H1 (cell line): ENCODE measurements around the gene SEMA3F. TPM values are rescaled to one million over a fixed set of nuclear protein-coding genes. Genes with fewer than 3 reads are reported as not detected.
A peak's percentile ranks its signal among the peaks of the same experiment; 100 is the strongest.

Experiments used
- CTCF ChIA-PET: fragments of 300-600 bp; sonication (Branson Sonifier 250); formaldehyde crosslinking; loops from one replicate; lab custom pipeline; 2021; ENCODE audit not compliant: partially characterized antibody; lab: Charles Lee
- POLR2A ChIA-PET: fragments of 300-600 bp; sonication (Branson Sonifier 250); formaldehyde crosslinking; loops from one replicate; lab custom pipeline; 2021; ENCODE audit warnings: inconsistent platforms; ENCODE audit not compliant: partially characterized antibody; lab: Charles Lee
- DNase-seq, 2 experiments: peaks; one replicate each; pipeline versions ENCODE4 v3.0.0 to v3.0.0-alpha.2; 2010 to 2022; ENCODE audit warnings: low spot score in 2 of 2, low read depth in 1 of 2, mixed read lengths in 1 of 2
- FAIRE-seq: peaks from 2 replicates; lab custom pipeline; 2011; peaks lifted over from hg19 to GRCh38; lab: Jason Lieb, UNC
- H2AFZ ChIP-seq: 2 replicates; pipeline ENCODE4 v1.8.1; 2012; ENCODE audit warnings: low read length, inconsistent platforms
- H2AK5ac ChIP-seq: 2 replicates; pipeline ENCODE4 v1.6.1; 2013; ENCODE audit warnings: low read depth, low read length
- H2BK120ac ChIP-seq: replicated peaks from 2 replicates; pipeline ENCODE3; 2013; ENCODE audit warnings: low read depth, low read length, inconsistent platforms
- H2BK12ac ChIP-seq: 2 replicates; pipeline ENCODE4 v1.6.1; 2013; ENCODE audit warnings: low read depth, low read length
- H2BK15ac ChIP-seq: 2 replicates; pipeline ENCODE4 v1.6.1; 2013; ENCODE audit warnings: low read length
- H2BK20ac ChIP-seq: 2 replicates; pipeline ENCODE4 v1.6.1; 2013; ENCODE audit warnings: low read length
- H2BK5ac ChIP-seq: 2 replicates; pipeline ENCODE4 v1.6.1; 2013; ENCODE audit warnings: low read depth, low read length
- H3K14ac ChIP-seq: 2 replicates; pipeline ENCODE4 v1.6.1; 2013; ENCODE audit warnings: inconsistent platforms; ENCODE audit not compliant: insufficient read length
- H3K18ac ChIP-seq: 2 replicates; pipeline ENCODE4 v1.6.1; 2013; ENCODE audit warnings: low read length; ENCODE audit errors: extremely low read depth
- H3K23ac ChIP-seq: 2 replicates; pipeline ENCODE4 v1.6.1; 2013; ENCODE audit warnings: inconsistent platforms; ENCODE audit not compliant: insufficient read length
- H3K23me2 ChIP-seq: 2 replicates; pipeline ENCODE4 v1.6.1; 2013; ENCODE audit warnings: low read depth, low read length
- H3K27ac ChIP-seq: 2 replicates; pipeline ENCODE4 v1.6.1; 2011; ENCODE audit warnings: low read depth, low read length, inconsistent platforms
- H3K27me3 ChIP-seq, 4 experiments: replicated peaks in 1 of 4; 1 replicate in 1 of 4; 2 replicates in 3 of 4; pipeline versions ENCODE4 v1.6.1 to v1.8.1; 2011 to 2013; ENCODE audit warnings: low read length in 3 of 4, mild to moderate bottlenecking in 3 of 4, inconsistent platforms in 2 of 4, mixed read lengths in 2 of 4, moderate library complexity in 1 of 4; ENCODE audit not compliant: control insufficient read depth in 3 of 4, insufficient read depth in 3 of 4; ENCODE audit errors: extremely low read depth in 1 of 4
- H3K36me3 ChIP-seq, 4 experiments: 2 replicates each; pipeline versions ENCODE4 v1.6.1 to v1.8.1; 2011 to 2013; ENCODE audit warnings: mild to moderate bottlenecking in 4 of 4, low read length in 3 of 4, moderate library complexity in 2 of 4, control low read depth in 1 of 4, inconsistent platforms in 1 of 4; ENCODE audit not compliant: insufficient read depth in 4 of 4, control insufficient read depth in 2 of 4
- H3K4ac ChIP-seq: replicated peaks from 2 replicates; pipeline ENCODE3; 2013; ENCODE audit warnings: low read length, low read depth, mixed read lengths, inconsistent platforms; ENCODE audit not compliant: insufficient read length
- H3K4me1 ChIP-seq, 4 experiments: replicated peaks in 1 of 4; 1 replicate in 1 of 4; 2 replicates in 3 of 4; pipeline versions ENCODE4 v1.6.1 to v1.8.1; 2011 to 2013; ENCODE audit warnings: low read length in 3 of 4, inconsistent platforms in 2 of 4, mixed read lengths in 1 of 4; ENCODE audit not compliant: insufficient read depth in 4 of 4, control insufficient read depth in 3 of 4
- H3K4me2 ChIP-seq, 2 experiments: 2 replicates each; pipeline versions ENCODE4 v1.6.1 to v1.8.1; 2011 to 2013; ENCODE audit warnings: low read depth in 2 of 2, low read length in 2 of 2, control low read depth in 1 of 2, inconsistent platforms in 1 of 2, mild to moderate bottlenecking in 1 of 2; ENCODE audit not compliant: insufficient read depth in 1 of 2
- H3K4me3 ChIP-seq, 4 experiments: fragments of 200-600, 300-600 bp in 1 of 4; sonication (generic), shearing (Covaris generic), sonication (Bioruptor Twin) in 1 of 4; 2 replicates each; pipeline versions ENCODE4 v1.5.1 to v1.8.1; 2011 to 2016; ENCODE audit warnings: low read length in 4 of 4, low read depth in 3 of 4, control low read depth in 2 of 4, inconsistent platforms in 2 of 4, mild to moderate bottlenecking in 2 of 4, mixed read lengths in 1 of 4, moderate library complexity in 1 of 4; ENCODE audit not compliant: insufficient read depth in 2 of 4; ENCODE audit errors: extremely low read depth in 1 of 4
- H3K56ac ChIP-seq: replicated peaks from 2 replicates; pipeline ENCODE3; 2013; ENCODE audit warnings: low read depth, mild to moderate bottlenecking, mixed read lengths, low read length, inconsistent platforms; ENCODE audit not compliant: insufficient read length
- H3K79me1 ChIP-seq: 2 replicates; pipeline ENCODE4 v1.6.1; 2013; ENCODE audit warnings: low read depth, low read length, control low read depth
- H3K79me2 ChIP-seq, 2 experiments: 2 replicates each; pipeline versions ENCODE4 v1.6.1 to v1.8.1; 2012 to 2013; ENCODE audit warnings: low read length in 2 of 2, mild to moderate bottlenecking in 2 of 2, inconsistent platforms in 1 of 2; ENCODE audit not compliant: insufficient read depth in 2 of 2, control insufficient read depth in 1 of 2
- H3K9ac ChIP-seq, 4 experiments: replicated peaks in 1 of 4; 1 replicate in 1 of 4; 2 replicates in 3 of 4; pipeline versions ENCODE4 v1.6.1 to v1.8.1; 2011 to 2013; ENCODE audit warnings: low read depth in 3 of 4, low read length in 3 of 4, control low read depth in 2 of 4, mild to moderate bottlenecking in 2 of 4, moderate library complexity in 2 of 4, inconsistent platforms in 1 of 4; ENCODE audit errors: extremely low read depth in 1 of 4
- H3K9me3 ChIP-seq, 2 experiments: 2 replicates each; pipeline versions ENCODE4 v1.6.1 to v1.8.1; 2012 to 2013; ENCODE audit warnings: mild to moderate bottlenecking in 2 of 2, moderate library complexity in 2 of 2, control low read depth in 1 of 2, inconsistent platforms in 1 of 2, low read depth in 1 of 2, low read length in 1 of 2, mixed read lengths in 1 of 2; ENCODE audit not compliant: insufficient read depth in 2 of 2
- H4K20me1 ChIP-seq, 2 experiments: replicated peaks in 1 of 2; 2 replicates each; pipeline versions ENCODE3 to v1.8.1; 2011 to 2013; ENCODE audit warnings: inconsistent platforms in 2 of 2, low read length in 2 of 2, mild to moderate bottlenecking in 1 of 2; ENCODE audit not compliant: insufficient read depth in 2 of 2, control insufficient read depth in 1 of 2
- H4K5ac ChIP-seq: 2 replicates; pipeline ENCODE4 v1.6.1; 2013; ENCODE audit warnings: low read length, low read depth, mixed read lengths, inconsistent platforms; ENCODE audit not compliant: insufficient read length
- H4K8ac ChIP-seq: 2 replicates; pipeline ENCODE4 v1.8.0; 2013; ENCODE audit warnings: mild to moderate bottlenecking, moderate library complexity, low read length, inconsistent platforms; ENCODE audit not compliant: insufficient read depth; ENCODE audit errors: extremely low read depth
- H4K91ac ChIP-seq: replicated peaks from 2 replicates; pipeline ENCODE3; 2013; ENCODE audit warnings: low read length, mixed read lengths, inconsistent platforms; ENCODE audit not compliant: insufficient read length
- CEBPB ChIP-seq: IDR thresholded peaks from 2 replicates; pipeline ENCODE4 v1.6.1; 2012; ENCODE audit warnings: low read depth, low read length
- EP300 ChIP-seq, 2 experiments: IDR thresholded peaks; 1 replicate in 1 of 2; 2 replicates in 1 of 2; pipeline ENCODE4 v1.6.1; 2011 to 2012; ENCODE audit warnings: low read depth in 2 of 2, low read length in 2 of 2, mild to moderate bottlenecking in 2 of 2, borderline replicate concordance in 1 of 2, inconsistent platforms in 1 of 2, moderate library complexity in 1 of 2
- RAD21 ChIP-seq, 2 experiments: IDR thresholded peaks in 1 of 2; conservative IDR thresholded peaks in 1 of 2; 2 replicates each; pipeline ENCODE4 v1.6.1; 2011; ENCODE audit warnings: low read depth in 2 of 2, low read length in 2 of 2, improper control_type of control experiment in 1 of 2, inconsistent platforms in 1 of 2, mild to moderate bottlenecking in 1 of 2, moderate library complexity in 1 of 2
- RXRA ChIP-seq: IDR thresholded peaks from 2 replicates; pipeline ENCODE4 v1.6.1; 2011; ENCODE audit warnings: low read depth, mild to moderate bottlenecking, low read length, moderate library complexity; ENCODE audit not compliant: insufficient read depth
- SP4 ChIP-seq: IDR thresholded peaks from 2 replicates; pipeline ENCODE4 v1.6.1; 2012; ENCODE audit warnings: low read length, inconsistent platforms
- WGBS, 2 experiments: shearing (Covaris generic) in 1 of 2; methylation state at CpG; one replicate each; pipeline versions ENCODE4 v1.1.6 to v1.1.7; 2013 to 2015; ENCODE audit warnings: low lambda C conversion rate in 2 of 2, mixed read lengths in 2 of 2, inconsistent platforms in 1 of 2, low coverage in 1 of 2, missing lambda C conversion rate in 1 of 2; ENCODE audit not compliant: insufficient replicate concordance in 2 of 2, insufficient coverage in 1 of 2, insufficient read length in 1 of 2; ENCODE audit errors: extremely low coverage in 1 of 2, missing lambda C conversion rate in 1 of 2; 5-methylcytosine and 5-hydroxymethylcytosine counted together
- polyA plus RNA-seq, 7 experiments: library from polyadenylated mRNA; depleted of rRNA in 3 of 7; stranded (reverse) in 5 of 7; unstranded in 2 of 7; fragments of >200 nt in 5 of 7; fragments of 200-250 nt in 2 of 7; gene quantifications; 1 replicate in 5 of 7; 2 replicates in 1 of 7; 4 replicates in 1 of 7; pipeline versions ENCODE4 v1.2.1 to v1.2.3, GENCODE V29; 2011 to 2013; ENCODE audit warnings: missing spikeins in 2 of 7, mixed read lengths in 2 of 7
- total RNA-seq: library from RNA; stranded (reverse); fragmentation: NEBNext Ultra II Directional; extraction: Animal tissue kit (Norgen Biotek cat#: 25700); gene quantifications from 2 replicates; pipeline ENCODE4 v1.2.1, GENCODE V29; 2021
- TF ChIP-seq, protein P1 (sequence below): IDR thresholded peaks from 2 replicates; pipeline ENCODE4 v1.6.1; 2012; ENCODE audit warnings: inconsistent platforms
- TF ChIP-seq, protein P2 (sequence below), 3 experiments: IDR thresholded peaks; 1 replicate in 2 of 3; 2 replicates in 1 of 3; pipeline versions ENCODE4 v1.5.1 to v1.6.1; 2011; ENCODE audit warnings: low read length in 3 of 3, mild to moderate bottlenecking in 3 of 3, inconsistent platforms in 2 of 3, low read depth in 1 of 3, moderate library complexity in 1 of 3; ENCODE audit not compliant: insufficient read depth in 1 of 3; ENCODE audit errors: control extremely low read depth in 1 of 3

The SEMA3F gene
- total and polyA plus RNA-seq, 2 of the 8 experiments (the other 6 are each of a cell fraction or from before 2014, with no cell fraction given), result 20.3 to 37.0 TPM

DNA sequence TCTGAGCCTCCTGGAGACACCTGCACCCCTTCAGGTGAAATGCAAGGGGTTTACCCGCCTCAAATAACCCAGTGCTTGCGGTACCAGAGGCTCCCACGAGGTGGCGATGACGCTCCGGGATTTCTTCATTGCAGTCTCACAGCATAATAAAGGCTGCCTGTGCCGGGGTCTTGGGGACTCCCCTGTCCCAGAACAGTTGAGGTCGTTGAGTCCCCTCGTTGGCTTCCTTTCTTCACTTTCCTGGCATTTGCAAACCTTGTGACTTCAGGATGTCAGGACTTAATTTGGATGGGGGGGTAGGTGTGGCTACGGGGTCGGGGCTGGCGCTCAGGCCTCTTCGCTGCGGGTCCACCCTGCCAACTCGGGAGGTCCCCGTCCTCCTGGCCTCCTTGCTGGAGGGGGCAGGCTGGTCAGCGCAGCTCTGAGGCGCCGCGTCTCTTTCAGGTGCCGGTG, 37.6 kb downstream of the SEMA3F start:
- POLR2A ChIA-PET, result interaction anchor here (0.5 to 11.9 kb wide), 6 partner anchors 11 to 140 kb away, joined by 3 to 128 read pairs (median 6); no protein-coding TSS in a partner anchor
- 49% methylated on average over 20 of the region's 21 CpGs; no CpG with 5 or more reads in 1 of the 2 experiments for WGBS, 2 experiments
- H3K4me2 ChIP-seq, result no peak overlapping the region

More for the DNA sequence above, 37.6 kb downstream of the SEMA3F start:
- H3K4me3 ChIP-seq, result no peak overlapping the region
- no peaks in the 10 kb centered on the region for H3K79me1 ChIP-seq
- no peak overlapping the region for H2BK20ac ChIP-seq
- H4K5ac ChIP-seq, result no peak overlapping the region
- no peak overlapping the region for H3K27ac ChIP-seq
- no peak overlapping the region for H2BK5ac ChIP-seq
- H2BK120ac ChIP-seq, result no peak overlapping the region
- H4K8ac ChIP-seq, result no peak overlapping the region
- no peak overlapping the region for H3K9ac ChIP-seq
- H2AK5ac ChIP-seq, result no peak overlapping the region
- no peak overlapping the region for H4K91ac ChIP-seq
- no peaks in the 10 kb centered on the region for H3K9me3 ChIP-seq
- no peak overlapping the region for H3K4ac ChIP-seq
- peaks cover 0 to 5% of the 10 kb centered on the region in 2 experiments for H4K20me1 ChIP-seq
- H3K23me2 ChIP-seq, result peaks cover 2% of the 10 kb centered on the region; the same call in 1 of the 2 replicates
- H3K23ac ChIP-seq, result no peak overlapping the region
- no peak overlapping the region; the same call in 1 of the 2 replicates for H3K18ac ChIP-seq
- H2BK12ac ChIP-seq, result peak overlapping the region; percentile 68; the same call in 1 of the 2 replicates
- no peak overlapping the region for H3K56ac ChIP-seq
- FAIRE-seq (peak; percentile 94), DNase-seq (peak; percentile 77 to 100)
- CTCF ChIA-PET, result interaction anchor here (0.6 to 19.7 kb wide), 26 partner anchors 18 to 400 kb away, joined by 3 to 1138 read pairs (median 6); partner anchors contain the start of genes GNAI2, HYAL2, SEMA3B and SLC38A3
- no peaks in the 10 kb centered on the region for H3K79me2 ChIP-seq
- H3K27me3 ChIP-seq, result peaks cover 0 to 12% (median 4%) of the 10 kb centered on the region in 4 experiments; a peak in 3 of 7 replicates
- TF ChIP-seq RXRA (no peak), EP300 (IDR thresholded peaks at IDR 0.05; ENCODE audit: borderline replicate concordance in 1 of 2, low read depth in 2 of 2, low read length in 2 of 2) (0 out of 3 replicates have a peak, but pooled peaks of 1 of the 2 experiments have one; percentile 33), CEBPB (peak; percentile 28; the same call in 1 of the 2 replicates), RAD21 (IDR thresholded peaks at IDR 0.05 in 1 of 2, conservative IDR thresholded peaks at IDR 0.05 in 1 of 2; ENCODE audit: low read depth in 2 of 2, low read length in 2 of 2) (peak; percentile 94 to 96), SP4 (no peak)
- TF ChIP-seq, protein P1, sequence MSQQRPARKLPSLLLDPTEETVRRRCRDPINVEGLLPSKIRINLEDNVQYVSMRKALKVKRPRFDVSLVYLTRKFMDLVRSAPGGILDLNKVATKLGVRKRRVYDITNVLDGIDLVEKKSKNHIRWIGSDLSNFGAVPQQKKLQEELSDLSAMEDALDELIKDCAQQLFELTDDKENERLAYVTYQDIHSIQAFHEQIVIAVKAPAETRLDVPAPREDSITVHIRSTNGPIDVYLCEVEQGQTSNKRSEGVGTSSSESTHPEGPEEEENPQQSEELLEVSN, result 0 out of 2 replicates have a peak, but pooled peaks have one; percentile 10
- TF ChIP-seq, protein P2, sequence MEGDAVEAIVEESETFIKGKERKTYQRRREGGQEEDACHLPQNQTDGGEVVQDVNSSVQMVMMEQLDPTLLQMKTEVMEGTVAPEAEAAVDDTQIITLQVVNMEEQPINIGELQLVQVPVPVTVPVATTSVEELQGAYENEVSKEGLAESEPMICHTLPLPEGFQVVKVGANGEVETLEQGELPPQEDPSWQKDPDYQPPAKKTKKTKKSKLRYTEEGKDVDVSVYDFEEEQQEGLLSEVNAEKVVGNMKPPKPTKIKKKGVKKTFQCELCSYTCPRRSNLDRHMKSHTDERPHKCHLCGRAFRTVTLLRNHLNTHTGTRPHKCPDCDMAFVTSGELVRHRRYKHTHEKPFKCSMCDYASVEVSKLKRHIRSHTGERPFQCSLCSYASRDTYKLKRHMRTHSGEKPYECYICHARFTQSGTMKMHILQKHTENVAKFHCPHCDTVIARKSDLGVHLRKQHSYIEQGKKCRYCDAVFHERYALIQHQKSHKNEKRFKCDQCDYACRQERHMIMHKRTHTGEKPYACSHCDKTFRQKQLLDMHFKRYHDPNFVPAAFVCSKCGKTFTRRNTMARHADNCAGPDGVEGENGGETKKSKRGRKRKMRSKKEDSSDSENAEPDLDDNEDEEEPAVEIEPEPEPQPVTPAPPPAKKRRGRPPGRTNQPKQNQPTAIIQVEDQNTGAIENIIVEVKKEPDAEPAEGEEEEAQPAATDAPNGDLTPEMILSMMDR (IDR thresholded peaks at IDR 0.05; ENCODE audit: control extremely low read depth in 1 of 3, insufficient read depth in 1 of 3, low read depth in 1 of 3, low read length in 3 of 3), result peak in 2 of 3 experiments; percentile 92 to 98; a peak in 3 of 4 replicates
- H3K14ac ChIP-seq, result no peak overlapping the region
- no peak overlapping the region for H2AFZ ChIP-seq
- H3K36me3 ChIP-seq, result peaks cover 0 to 2% (median under 1%) of the 10 kb centered on the region in 4 experiments; a peak in 2 of 8 replicates
- H3K4me1 ChIP-seq, result peaks cover 0 to 14% (median 7%) of the 10 kb centered on the region in 4 experiments; a peak in 5 of 7 replicates
- H2BK15ac ChIP-seq, result no peak overlapping the region
